Inferior parietal cortex (tissue), 1 donor: Measurements from ENCODE around the gene TPM2.
A peak's percentile ranks its signal among the peaks of the same experiment; 100 is the strongest.

ENCODE experiments used
- DNase-seq: peaks from one replicate; pipeline ENCODE4 v3.0.0-alpha.2; 2016; ENCODE audit errors: extremely low spot score

Gene TPM2

DNA sequence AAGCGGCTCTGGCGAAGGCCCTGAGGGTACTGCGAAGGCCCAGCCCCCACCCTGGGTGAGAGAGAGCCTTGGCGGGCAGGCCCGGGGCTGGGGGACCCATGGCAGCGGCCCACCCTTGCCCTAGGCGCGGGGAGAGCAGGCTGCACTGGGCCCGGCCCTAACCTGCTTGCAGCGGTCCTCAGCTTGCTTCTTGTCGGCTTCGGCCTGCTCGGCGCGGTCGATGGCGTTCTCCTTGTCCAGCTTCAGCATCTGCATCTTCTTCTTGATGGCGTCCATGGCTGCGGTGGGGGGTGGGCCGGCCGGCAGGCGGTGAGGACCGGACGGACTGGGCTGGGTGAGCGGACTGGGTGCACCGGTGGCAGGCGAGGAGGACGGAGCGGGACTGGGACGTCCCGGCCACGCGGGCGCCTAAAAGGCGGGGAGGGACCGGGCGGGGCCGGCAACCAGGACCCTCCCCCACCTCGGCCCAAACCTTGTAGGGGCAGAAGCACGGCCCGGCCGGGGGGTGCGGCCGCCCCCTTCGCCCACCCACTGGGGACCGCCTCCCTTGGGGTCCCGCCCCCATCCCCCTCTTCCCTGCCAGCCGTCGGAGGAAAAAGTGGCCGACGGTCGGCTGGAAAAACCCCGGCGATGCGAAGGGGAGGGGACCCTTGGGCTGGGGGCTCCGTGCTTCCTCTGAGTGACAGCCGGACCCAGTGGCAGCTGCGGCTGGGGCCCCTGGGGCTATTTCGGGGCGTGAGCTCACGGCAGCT is at the start of gene TPM2:
Gene TPM2 (minus strand): TSS at position 384 of the 752 bp plus-strand sequence. CDS start 108 bp downstream, at position 276.
- DNase-seq, result no peak

DNA sequence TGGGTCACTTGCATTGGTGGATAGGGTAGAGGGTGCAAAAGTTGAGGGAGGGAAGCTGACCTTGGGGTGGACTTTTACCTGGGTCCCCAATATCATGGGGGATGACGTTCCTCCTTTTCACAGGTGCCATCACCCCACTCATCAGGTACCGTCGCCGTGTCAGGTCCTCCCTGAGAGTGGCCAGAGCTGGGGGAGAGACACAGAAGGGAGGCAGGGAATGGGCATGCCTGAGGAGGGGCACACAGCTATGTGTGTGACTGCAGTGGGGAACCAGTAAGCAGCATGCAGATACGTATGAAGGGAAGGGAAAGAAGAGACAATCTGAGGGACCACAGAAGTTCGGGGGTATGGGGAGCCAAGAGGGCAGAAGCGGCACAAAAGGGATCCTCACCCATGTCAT is 49.2 kb upstream of the TPM2 start:
- DNase-seq, result no peak

DNA sequence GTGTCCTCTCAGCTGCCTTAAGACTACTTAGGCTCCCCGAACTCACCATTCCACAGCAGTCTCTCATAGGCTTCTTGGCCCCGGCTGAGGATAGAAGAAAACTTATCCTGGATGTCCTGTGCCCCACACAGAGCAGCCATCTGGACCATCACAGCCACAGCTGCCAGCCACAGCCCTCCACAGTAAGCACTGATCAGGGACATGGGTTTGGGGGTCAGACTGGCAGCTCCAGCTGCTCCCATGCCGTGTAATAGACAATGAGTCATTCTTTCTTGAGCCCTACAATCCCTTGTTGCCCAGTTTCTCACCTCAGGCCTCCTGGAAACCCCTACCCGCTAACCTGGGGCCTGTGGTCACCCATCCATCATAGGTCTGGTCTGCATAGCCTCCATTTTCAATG is 48.5 kb upstream of the TPM2 start:
- no peak for DNase-seq

DNA sequence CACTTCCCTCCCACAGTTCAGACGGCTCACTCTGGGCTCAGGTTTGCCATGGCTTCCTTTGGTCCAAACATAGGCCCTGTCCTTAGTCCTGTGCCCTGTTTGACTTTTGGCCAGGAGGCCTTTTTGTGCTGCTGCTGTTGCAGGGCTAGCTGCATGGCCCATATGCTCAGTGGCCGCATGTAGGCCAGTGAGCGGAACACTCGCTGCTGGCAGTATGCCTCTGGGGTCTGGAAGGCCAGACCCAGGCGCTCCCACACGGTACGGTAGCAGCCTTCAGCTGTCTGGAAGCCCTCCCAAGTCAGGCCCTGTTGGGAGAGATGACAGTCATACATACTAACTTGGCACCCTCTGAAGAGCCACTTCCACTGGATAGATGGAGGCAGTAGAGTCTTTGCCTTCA is 47.4 kb upstream of the TPM2 start:
- no peak for DNase-seq

DNA sequence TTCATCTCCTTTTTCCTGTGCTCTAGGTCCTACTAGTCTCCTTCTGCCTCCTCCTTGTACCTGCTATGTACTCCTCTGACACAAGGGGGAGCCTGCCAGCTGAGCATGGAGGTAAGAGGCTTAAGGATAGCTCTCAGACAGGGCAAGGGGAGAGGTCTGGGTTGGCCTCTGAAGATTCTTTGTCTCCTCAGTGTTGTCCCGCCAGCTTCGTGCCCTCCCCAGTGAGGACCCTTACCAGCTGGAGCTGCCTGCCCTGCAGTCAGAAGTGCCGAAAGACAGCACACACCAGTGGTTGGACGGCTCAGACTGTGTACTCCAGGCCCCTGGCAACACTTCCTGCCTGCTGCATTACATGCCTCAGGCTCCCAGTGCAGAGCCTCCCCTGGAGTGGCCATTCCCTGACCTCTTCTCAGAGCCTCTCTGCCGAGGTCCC is 46.5 kb upstream of the TPM2 start:
- DNase-seq, result peak; percentile 64

DNA sequence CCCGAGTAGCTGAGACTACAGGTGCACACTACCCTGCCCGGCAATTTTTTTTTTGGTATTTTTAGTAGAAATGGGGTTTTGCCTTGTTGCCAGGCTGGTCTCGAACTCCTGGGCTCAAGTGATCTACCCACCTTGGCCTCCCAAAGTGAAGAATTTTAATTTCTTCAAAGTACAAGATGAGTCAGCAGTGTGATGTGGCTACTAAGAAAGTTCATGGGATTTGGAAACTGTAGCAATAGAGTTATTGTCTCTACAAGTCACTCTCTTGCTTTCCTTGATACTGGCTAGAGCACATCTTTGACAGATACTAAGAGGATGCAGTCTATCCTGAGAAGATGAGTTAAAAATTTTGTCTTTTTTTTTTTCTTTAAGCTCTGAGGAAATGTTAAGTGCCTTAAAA is 44.4 kb upstream of the TPM2 start:
- no peak for DNase-seq

DNA sequence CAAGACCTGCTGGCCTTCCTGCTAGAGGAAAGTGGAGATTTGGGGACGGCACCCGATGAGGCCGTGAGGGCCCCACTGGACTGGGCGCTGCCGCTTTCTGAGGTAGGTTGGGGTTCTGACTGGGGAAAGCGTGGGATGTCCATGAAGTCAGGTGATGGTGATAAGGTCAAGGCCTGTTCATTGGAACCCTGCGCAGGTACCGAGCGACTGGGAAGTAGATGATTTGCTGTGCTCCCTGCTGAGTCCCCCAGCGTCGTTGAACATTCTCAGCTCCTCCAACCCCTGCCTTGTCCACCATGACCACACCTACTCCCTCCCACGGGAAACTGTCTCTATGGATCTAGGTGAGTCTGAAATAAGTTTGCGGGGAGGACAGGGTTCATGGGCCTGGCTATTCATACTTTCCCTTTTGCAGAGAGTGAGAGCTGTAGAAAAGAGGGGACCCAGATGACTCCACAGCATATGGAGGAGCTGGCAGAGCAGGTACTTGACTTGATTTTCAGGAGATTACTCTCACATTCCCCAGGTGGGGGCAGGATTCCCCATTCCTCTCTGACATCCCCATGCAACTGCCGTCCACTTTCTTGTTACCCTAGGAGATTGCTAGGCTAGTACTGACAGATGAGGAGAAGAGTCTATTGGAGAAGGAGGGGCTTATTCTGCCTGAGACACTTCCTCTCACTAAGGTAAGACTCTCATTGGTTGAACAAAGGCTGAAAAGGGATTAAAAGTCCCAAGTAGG is 43.2 kb upstream of the TPM2 start:
- DNase-seq, result no peak

DNA sequence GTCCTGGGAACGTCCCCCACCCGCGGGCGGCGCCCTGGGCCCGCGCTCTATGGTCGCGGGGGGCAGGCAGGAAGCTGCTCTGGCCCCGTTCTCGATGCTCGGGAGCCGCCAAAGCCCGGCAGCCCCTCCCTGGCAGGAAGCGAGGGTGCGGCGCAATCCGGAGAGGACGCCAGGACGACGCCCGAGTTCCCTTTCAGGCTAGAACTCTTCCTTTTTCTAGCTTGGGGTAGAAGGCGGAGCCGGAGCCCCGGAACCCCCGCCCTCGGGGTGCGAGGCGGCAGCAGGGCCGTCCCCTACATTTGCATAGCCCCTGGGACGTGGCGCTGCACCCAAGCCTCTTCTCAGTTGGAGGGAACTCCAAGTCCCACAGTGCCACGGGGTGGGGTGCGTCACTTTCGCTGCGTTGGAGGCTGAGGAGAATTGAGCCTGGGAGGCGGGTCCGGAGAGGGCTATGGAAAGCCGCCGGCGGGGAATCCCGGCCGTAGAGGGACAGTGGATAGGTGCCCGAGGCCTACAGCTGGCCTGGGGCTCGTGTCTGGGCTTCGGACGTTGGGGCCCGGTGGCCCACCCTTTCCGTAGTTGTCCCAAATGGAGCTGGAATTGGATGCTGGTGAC is 42.6 kb upstream of the TPM2 start, which contains the start of the genes CREB3 and TLN1:
Gene CREB3 (plus strand): TSS at position 482 of the 615 bp plus-strand sequence. CDS start 107 bp downstream, at position 589.
Gene TLN1 (minus strand): TSS at position 11 of the 615 bp plus-strand sequence. CDS start 6,501 bp downstream, outside the sequence.
- peak; percentile 95 for DNase-seq

DNA sequence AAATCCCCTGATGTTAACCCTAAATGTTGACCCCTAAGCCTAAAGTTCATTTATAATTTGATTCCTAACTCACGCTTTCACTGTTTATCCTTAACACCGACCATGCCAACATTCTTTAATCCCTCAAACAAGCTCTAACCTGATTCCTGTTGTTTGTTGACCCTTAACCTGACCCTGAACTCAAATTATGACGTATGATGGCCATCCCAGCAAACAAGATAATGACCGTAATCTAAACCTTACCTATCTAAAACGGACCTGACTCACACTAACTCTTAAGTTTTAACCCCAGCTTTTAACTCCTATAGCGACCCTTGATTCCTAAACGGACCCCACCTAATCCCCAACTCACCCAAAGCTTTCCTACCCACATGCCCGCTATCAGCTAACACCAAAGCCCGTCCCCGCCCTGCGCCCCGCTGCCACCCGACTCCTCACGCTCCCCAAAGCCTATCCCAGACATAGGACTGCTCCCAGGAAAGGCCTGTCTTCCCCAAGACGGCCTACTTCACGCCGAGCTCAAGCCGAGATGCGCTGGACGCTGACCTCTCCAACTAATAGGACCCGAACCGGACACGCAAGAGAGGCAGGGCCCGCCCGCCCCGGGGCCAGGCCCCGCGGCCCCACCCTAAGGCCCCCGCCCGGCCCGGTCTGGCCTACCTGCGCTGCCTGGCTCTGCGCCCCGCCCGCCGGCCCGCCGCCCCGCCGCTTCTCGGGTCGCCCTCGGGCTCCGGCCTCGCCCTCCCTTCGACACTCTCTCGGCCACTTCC is 41.9 kb upstream of the TPM2 start:
- DNase-seq, result no peak

DNA sequence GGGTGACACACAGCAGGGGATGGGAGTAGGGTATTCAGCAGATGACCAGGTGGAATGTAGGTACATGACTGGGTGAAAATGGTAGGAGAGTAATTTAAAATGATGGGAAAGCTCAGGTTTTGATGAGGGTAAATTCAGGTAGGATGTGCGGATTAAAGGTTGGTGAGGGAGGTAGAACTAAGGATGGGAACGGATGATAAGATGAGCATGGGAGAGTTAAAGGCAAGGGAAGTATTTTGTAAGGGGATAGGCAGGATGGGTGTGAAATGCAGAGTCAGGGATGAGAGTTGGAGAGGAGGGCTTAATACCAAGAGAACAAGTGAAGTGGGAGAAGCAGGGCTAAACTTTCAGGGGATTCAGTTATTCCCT is 40.7 kb upstream of the TPM2 start:
- DNase-seq, result no peak

DNA sequence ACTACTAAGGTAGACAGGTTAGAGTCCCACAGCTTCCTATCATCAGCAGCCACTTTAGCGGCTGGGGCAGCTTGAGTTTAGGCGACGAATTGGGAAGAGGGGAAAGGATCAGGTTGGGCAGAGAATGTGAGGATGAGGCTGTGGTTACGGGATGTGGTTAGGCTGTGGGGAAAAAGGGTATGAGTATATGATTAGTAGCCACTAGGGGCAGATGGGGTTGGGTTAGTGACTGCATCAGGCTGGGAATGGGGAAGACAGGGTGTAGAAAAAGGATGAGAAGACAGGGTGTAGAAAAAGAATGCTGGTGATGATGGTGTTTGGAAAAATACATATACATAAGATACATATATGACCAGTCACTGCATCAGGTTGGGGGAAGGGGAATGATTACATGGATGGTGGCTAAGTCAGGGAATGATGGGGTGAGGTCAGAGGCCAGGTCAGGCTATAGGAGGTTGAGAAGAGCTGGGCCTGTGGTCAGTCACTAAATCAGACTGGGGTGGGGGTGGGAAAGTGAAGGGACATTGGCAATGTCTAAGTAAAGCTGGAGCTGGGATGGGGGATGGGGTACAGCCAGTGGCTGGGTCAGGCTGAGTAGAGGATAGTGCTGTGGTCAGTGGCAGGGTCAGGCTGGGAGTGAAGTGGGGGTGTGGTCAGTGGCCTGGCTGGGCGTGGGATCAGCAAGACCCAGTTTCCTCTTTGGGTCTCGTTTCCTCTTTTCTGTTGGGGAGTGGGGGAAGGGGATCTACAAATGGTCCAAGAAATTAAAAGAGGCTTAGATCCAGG is 40.2 kb upstream of the TPM2 start:
- DNase-seq, result no peak

DNA sequence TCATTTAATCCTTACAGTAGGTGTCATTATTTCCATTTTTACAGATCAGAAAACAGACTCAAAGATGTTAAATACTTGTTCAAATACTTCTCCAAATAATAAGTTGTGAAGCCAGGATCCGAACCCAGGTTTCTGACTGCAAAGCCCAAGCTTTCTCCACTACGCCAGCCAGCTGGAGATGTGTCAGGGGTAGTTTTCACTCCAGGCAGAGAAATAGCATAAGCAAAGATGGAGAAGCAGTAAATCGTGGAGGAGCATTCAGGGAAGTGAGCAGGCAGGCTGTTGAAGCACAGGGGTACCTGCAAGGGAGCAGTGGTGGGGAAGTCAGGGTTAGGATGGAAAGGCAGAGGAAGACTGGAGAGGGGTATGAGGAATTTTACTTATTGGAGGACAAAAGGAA is 39.4 kb upstream of the TPM2 start:
- no peak for DNase-seq

DNA sequence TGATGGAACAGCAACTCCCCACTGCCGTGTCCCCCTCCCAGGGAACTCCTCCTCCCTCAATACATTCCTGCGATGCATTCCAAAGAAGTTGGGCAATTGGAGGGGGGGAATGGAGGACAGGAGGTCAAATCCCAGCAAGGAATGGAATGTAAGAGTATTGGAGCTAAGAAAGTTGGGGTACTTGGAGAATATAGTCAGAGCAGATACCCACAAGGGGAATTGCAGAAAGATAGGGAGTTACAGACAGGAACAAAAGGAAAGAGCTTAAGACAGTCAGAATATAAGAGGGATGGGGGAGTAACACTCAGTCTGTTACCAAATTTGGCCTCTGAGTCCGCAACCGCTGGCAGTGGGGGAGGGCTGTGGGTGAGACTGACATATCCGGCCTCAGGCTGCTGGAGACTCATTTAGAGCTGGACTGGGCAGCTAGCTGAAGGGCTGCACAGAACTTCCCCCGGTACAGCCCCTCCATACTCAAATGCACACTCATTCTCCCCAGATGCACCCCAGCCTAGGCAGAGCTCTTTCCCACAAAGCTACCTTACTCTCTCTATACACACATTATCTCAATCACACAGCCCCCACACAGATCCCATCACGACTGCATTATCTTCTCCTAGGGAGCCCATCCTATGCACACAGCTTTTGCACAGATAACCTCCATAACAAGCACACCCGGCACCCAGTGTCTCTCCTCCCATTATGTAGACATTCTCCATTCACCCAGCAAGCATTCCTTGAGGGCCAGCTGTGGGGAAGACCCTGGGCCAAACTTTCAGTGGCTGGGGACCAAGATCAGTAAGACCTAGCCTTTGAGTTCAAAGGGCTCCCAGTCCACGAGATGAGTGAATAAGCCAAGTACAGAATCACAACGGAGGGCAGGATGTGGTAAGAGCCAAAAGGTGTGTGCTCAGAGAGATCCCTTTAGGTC is 38.6 kb upstream of the TPM2 start:
- DNase-seq, result no peak

DNA sequence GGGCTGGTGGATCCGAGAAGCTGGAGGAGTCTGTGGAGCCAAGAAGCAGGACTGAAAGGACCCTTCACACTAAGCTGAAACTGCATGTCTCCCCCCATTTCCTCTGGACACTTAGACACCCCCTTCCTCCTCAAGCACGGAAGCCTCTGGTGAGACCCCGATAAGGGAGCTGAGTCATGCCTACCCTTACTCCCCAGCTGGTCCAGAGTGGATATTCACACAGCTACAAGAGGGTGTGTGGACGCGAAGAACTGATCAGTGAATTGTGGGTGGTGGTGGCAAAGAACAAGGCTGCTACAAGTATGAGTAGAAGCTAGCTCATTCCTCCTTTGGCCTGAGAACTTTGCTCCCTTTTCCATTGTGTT is 37.9 kb upstream of the TPM2 start:
- no peak for DNase-seq

DNA sequence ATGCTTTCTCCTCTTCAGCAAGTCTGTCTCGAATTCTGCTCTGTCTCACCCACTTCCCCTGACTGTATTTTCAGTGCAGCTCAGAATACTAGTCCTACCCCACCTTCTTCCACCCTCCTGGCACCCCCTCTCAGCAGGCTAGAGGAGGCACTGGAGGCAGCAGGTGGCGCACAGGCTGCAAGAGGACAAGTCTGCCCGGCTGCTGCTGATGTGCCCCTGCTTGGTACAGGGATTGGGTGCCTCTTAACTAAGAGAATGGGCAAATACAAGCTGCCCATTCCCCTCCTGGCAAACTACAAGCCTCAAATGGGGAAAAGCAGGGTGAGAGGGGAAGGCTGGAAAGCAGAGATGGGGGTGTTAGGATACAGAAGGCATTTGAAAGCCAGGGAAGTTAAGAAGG is 37.2 kb upstream of the TPM2 start:
- no peak for DNase-seq

DNA sequence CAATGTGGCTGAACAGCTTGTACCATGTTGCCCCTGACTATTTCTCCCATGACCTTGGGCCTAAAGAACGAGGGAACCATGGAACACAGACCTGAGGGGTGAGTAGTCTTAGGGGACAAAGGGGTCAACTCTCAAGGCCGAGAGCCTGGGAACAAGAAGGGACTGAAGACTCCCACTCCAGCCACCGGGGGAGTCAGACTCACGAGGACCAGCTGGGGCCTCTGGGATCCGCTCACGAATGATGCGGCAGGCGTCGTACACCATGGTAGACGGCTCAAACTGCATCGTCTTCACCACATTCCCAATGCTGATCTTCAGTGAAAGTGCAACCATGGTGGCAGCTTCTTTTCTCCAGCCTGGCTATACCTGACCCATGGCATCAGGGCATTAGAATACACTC is 35.6 kb upstream of the TPM2 start:
- DNase-seq, result no peak

DNA sequence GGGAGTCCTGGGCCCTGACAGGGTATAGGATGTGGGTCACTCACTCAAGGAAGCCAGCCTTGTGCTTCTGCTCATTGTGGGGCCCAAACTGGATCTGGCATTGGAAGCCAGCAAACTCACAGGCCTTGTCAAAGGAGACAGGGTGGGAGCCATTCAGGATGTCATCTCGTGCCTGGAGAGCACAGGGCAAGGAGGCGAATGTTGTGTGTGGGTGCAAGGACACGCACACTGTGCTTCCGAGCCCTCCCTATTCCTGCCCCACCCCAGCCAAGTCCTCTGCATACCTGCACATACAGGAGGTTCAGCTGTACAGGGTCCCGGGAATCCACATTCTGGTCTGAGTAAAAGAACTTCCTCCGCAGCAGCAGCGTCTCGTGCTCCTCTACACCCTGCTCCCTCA is 34.2 kb upstream of the TPM2 start:
- no peak for DNase-seq

DNA sequence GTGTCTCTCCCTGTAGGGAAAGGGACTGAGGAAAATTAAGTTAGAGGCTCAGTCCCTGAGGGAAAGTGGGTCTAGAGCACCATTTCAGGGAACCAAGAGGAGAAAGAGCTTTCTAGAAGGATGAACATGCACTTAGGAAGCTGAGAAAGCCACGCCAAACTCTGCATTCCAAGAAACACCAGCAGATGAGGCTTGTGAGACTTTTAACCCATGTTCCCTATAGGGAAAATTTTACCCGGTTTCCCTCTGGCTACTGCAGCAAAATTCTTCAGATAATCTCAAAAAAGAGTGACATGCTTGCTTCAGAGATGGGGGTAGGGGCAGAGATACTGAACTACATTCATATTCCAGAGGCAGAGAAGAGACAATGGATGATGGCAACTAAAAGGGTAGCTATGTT is 33.7 kb upstream of the TPM2 start:
- no peak for DNase-seq

DNA sequence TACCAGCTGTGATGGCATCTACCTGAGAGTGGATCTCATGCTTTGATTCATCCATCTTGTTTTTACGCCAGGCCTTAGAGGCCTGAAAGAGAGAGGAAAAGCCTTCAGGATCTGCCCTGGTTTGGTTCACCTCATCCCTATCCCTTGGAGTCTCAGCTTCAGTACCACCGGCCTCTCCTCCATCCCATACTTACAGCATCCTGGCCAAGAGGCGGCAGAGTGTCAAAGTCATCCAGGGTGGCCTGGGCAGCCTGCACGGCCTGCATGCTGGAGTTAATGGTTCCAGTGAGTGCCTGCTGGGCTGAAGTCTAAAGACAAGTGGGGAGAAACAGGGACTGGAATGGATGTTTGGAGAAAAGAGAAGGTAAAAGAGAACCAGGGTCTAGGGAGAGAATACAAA is 29.8 kb upstream of the TPM2 start:
- DNase-seq, result no peak
